ENCODE measurements around the gene ACVR2B.

GRCh38 chr3:38478901-38479300 is 25.2 kb downstream of the ACVR2B start:
- TF ChIP-seq CTCF (conservative IDR thresholded peaks at IDR 0.05 in 1 of 2, IDR thresholded peaks at IDR 0.05 in 1 of 2; ENCODE audit: extremely low read depth in 1 of 2, insufficient read depth in 1 of 2, low read depth in 1 of 2, low read length in 2 of 2) (no peak), EZH2 (IDR thresholded peaks at IDR 0.05; ENCODE audit: borderline replicate concordance, low read length) (no peak)

Measured in mammary epithelial cell (primary cell).